GM18951 (cell line): ENCODE measurements around the gene GOLT1A.

ENCODE experiments used
- POLR2A ChIP-seq: IDR thresholded peaks from 4 replicates; pipeline ENCODE4 v1.6.1; 2011; ENCODE audit warnings: mild to moderate bottlenecking; ENCODE audit not compliant: insufficient read length, insufficient read depth; ENCODE audit errors: extremely low read depth
- in situ Hi-C: fragments of 300-500 bp; cut with MboI; formaldehyde crosslinking; loops from one replicate; pipeline ENCODE4 v1.12.0; 2022; ENCODE audit warnings: low sequenced_read_pairs, mixed read lengths, inconsistent platforms; ENCODE audit not compliant: unreplicated experiment

The GOLT1A gene, protein sequence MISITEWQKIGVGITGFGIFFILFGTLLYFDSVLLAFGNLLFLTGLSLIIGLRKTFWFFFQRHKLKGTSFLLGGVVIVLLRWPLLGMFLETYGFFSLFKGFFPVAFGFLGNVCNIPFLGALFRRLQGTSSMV

DNA sequence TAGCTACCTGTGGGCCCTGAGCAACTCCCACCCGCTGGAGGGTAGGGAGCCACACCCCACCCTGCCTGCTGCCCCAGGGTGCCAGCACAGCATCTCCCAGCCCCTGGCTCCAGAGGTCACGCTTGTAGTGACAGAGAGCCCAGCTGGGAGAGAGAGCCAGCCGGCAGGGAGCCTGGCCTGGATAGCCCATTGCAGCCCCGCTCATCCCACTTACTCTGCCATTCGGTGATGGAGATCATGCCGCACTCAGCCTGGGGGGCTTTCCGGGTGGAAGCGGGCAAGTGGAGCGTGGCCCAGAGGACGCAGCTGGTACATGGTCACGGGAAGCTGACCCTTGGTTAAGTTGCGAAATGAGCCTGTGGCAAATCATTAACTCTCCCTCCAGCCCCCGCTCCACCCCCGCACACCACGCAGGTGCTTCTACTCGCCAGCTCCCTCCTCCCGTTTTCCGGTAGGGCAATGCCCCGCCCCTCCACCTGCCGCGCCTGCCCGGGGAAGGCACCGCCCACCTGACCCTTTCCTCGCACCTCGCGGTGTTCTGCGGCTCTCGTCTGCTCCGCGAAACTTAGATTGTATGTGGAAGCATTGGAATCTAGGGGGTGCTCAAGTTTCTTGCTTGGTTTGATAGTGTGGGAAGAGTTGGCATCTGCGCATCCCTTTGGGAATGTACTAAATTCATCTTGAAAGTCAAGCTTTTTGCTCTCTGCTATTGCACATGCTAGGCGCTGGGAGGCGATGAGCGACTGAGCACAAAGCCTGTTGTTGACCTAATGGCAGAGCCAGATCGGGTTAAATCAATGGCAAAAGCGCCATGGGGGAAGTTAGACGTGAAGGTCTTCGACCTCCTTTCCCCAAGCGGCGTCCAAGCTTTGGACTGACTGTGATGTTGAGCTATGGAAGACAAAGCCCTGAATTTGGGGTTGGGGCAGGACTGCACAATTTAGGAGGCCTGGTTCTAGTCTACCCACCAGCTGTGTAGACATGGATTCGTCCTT, at the start of gene GOLT1A:
Gene GOLT1A, minus strand, starts transcription at position 321 of the 995 bp plus-strand sequence. Its CDS starts 82 bp downstream, at position 239.
- in situ Hi-C loops: no loop called here
- TF ChIP-seq POLR2A: no peak

DNA sequence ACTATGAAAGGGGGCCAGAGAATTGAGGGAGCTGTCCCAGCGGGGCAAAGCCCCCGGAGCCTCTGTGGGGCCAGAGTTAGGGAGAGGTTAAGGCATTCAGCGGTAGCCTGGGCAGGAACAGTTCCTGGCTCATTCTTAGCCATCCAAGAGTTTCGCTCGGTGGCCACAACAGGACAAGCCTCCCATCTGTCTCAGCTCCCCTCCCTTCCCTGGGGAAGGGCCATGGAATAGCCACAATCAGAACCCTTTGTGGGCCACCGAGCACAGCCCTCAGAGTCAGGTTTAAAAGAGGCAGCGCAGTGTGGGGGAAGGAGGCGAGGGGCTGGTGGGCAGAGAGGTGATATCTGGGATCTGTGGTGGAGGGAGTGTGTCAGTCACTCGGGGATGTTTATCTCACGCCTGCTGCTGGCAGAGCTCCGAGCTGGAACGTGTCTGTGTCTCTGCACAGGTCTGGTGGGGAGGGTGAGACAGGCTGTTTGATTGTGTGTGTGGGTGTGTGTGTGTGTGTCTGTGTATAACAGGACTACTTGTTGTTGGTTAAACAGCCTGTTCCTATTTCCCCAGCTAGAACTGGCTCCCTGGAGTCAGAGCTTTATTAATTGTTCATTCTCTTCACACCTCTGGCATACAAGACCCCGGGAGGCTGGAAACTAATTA, 49.6 kb upstream of the GOLT1A start:
- in situ Hi-C loops: no loop called here
- no peak for TF ChIP-seq POLR2A

DNA sequence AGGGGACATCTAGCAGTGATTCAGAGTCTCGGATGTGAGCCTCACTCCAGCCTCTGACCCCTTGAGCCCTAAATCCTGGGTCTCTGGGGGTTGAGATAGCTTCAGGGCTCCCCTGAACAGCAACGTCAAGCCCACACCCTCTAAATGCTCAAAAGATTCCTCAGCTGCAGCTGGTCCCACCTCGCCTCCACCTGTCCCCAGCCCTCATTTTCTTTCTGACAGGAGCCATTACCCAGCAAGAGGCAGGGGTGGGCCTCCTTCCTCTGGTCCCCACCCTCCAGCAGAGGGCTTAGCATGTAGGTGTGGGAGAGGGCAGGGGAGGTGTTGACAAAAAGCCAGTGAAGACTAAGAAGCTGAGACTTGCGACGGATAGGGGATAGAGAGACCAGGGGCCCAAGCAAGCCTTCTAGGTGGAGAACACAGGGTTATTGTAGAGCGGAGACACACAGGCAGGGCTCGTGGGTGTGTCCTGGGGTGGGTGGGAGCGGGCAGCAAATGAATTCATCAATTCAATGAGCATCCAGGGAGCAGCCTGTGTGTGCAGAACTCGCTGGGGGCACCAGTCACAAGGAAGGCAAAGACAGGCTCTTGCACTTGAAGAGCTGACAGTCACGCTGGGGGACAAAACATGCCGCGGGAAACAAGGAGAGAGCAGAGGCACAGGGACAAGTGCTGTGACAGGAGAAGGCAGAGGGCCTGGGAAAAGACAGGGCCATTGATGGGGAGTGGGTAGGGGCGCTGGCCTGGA, 48.9 kb upstream of the GOLT1A start:
- no peak for TF ChIP-seq POLR2A

DNA sequence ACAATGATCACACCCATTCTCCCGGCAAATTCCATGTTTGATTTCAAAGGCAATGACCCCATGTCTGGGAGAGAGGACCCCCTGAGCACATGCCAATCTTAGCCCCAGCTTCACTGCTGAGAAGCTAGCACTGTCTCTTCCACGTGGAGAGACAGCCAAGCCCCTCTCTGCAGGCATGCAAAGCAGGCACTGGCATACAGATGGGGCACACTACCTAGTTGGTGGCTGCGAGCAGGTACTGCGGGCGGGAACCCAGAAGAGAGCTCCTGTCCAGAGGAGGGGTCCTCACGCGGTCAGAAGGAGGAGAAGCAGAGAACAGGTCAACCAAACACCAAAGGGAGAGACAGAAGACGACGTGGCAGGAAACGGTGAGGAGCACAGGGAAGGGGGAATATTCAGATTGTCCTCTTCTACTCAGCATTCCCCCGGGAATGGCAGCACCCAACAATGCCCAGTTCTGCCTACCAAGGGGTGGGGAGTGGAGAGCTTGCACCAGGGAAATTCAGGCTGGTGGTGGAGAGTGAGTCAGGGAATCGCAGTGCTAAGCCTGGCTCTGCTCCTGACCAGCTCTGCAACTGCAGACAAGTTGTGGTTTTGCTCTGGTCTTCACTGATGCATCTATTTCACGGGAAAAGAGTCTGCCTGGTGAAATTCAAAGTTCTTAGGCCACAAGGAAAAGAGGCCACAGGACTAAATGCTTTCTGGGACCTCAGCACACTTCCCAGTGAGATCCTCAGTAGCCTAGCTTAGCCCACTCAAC, 48.1 kb upstream of the GOLT1A start:
- in situ Hi-C loops: no loop called here
- TF ChIP-seq POLR2A: no peak

More for the DNA sequence above, 48.9 kb upstream of the GOLT1A start:
- in situ Hi-C loops: no loop called here

DNA sequence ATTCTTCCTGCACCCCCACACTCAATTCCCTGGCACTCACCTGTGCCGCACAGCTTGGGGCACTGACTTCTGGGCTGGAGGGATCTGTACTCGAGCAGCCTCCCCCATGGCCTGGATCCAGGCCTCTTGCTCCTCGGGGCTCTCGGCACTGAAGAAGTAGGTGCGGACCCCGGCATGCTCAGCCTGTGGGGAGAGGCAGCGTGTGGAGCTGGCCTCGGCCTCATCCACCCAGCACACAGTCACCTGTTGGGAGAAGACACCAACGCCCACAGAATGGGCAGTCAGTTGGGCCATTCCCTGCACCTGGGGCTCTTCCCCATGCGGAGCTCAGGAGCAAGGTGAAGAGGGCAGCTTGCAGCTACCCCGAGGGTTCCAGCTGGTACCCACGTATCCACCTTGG, 47.5 kb upstream of the GOLT1A start:
- in situ Hi-C loops: no loop called here
- no peak for TF ChIP-seq POLR2A

DNA sequence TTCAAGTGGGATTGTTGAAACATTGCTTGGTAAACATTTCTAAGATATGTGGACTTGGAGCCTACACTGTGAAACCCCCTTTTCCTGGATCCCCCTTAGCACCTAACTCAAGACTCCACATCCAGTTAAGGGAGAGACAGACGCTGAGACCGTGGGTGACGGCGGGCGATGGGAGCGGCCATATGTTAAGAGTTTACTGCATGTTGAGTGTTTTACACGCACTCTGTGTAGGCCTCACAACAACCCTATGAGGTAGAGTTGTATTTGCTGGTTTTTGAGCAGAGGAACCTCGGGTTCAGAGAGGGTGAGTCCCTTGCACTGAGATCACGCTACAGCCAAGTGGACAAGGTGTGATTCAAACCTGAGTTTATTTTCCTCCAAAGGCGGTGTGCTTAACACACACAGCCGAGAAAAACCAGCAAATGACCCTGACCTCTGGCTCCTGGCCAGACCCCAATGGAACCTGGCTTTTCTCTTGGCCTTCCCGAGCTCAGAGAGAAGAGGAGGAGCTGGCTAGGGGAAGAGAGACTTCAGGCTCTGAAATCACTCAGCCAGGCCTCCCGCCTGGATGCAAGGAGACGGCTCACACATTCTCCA, 46.9 kb upstream of the GOLT1A start:
- in situ Hi-C loops: no loop called here
- TF ChIP-seq POLR2A: no peak

DNA sequence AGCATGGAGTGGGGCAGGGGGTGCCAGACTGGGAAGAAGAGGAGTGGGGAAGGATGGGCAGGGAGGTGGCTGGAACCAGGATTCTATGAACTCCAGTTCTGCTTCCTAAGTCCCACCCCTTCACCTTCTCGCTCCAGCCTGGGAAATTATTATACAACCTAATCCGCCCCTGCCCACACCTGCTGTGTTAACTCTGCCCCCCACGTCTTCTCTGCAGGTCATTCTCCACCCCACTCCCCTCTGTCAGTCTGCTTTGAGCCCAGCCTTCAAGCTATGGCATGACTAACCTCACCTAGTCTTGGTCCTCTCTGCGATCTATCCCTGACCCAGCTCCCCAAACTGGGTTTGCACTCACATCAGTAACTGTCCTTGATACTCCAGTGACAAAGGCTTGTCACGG, 46.0 kb upstream of the GOLT1A start:
- in situ Hi-C loops: no loop called here
- no peak for TF ChIP-seq POLR2A

DNA sequence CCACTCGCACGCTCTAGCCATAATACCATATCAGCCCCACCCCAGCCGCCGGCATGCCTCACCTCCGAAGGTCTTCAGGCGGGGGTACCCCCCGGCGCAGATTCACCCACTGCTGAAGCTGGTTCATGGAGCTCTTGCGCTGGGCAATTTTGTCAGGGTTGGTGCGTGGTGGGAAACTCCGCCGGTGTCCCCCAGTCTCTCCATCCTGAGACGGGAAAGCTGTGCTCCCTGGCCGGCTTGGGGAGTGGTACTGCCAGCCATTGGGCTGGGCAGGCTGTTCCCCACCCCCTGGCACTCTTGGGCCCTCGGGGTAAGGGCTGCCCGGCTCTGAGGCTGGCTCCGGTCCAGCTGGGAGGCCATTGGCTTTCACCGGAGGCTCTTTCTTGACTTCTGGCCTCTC, 45.4 kb upstream of the GOLT1A start:
- in situ Hi-C loops: no loop called here
- no peak for TF ChIP-seq POLR2A

DNA sequence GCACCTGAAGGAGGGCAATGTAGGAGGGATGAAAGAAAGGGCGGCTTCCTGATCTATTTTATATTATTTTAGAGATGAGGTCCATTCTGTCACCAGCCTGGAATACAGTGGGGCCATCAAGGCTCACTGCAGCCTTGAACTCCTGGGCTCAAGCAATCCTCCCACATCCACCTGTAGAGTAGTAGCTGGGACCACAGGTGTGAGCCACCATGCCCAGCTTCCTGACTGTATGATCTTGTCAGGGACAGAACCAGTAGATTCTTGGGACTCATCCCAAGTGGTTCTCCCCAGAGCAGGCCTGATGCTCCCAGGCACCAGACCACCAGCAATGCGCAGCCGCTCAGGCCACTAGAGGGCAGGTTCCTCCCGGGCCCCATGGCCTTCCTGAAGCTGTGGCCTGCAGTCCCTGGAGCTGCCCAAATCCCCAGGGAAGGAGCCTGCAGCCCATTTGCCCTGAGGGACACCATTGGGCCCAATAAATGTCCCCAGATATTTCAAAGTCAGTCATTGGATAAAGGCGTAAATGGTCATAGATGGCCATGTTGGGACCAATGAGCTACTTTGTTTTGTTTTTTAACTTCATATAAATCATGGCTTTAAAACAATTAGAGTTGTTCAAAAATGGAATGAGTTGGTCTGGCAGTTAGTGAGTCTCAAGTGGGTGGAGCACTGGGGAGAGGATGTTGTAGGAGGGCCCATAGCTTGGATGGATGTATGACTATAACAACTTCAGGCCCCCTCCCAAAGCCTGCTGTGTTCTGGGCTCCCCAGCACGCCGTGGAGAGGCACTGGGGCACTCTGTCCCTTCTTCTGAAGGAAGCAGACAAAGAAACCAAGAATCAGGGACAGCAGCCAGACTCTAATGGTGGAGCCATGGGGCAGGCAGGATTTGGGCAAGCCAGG, 44.7 kb upstream of the GOLT1A start:
- no peak for TF ChIP-seq POLR2A
- in situ Hi-C loops: no loop called here

DNA sequence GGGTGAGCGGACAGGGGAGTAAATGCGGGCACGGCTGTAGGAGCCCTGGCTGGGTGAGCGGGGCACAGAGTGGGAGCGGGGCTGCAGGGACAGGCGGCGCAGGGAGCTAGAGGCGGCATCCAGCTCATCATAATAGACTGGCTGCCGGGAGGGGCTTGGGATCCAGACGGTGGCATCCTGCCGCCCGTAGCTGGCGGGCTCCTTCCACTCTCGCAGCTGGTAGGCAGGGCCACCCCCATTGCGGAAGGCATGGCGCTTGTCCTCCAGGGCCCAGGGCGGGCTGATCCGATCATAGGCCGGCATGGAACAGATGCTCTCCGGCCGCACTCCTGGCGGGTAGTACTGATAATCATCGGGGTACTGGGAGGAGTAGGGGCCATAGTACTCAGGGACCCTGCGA, 43.7 kb upstream of the GOLT1A start:
- no peak for TF ChIP-seq POLR2A
- in situ Hi-C loops: no loop called here

DNA sequence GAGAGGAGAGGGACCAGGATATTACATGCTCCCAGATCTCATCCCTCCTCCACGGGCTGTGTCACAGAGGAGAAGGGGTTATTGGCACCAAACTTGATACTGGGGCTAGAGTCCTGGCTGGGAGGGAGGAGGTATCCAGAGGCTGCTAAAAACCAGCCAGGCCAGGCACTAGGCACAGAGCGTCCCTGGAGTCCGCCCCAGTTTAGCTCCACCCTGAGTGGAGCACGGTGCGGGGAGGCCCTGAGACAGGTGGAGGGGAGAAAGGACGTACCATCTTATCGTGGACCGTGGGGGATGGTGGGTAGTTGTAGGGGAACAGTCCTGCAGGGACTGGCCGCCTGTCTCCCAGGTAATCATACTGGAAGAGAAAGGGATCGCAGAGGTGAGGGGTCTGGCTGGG, 42.7 kb upstream of the GOLT1A start:
- no peak for TF ChIP-seq POLR2A
- in situ Hi-C loops: no loop called here
